HG03521 (cell line): ENCODE measurements around the gene THTPA.
"Not testable (repeated sequence)": the region's sequence is repeated elsewhere in the genome, so short reads cannot be mapped to it uniquely, and the experiment has no call there.

ENCODE experiments used
- ATAC-seq: cut with Tn5 transposase; IDR thresholded peaks from one replicate; pipeline ENCODE4 v1.9.1; 2021; ENCODE audit warnings: mild to moderate bottlenecking, moderate library complexity; ENCODE audit not compliant: unreplicated experiment

THTPA gene

DNA sequence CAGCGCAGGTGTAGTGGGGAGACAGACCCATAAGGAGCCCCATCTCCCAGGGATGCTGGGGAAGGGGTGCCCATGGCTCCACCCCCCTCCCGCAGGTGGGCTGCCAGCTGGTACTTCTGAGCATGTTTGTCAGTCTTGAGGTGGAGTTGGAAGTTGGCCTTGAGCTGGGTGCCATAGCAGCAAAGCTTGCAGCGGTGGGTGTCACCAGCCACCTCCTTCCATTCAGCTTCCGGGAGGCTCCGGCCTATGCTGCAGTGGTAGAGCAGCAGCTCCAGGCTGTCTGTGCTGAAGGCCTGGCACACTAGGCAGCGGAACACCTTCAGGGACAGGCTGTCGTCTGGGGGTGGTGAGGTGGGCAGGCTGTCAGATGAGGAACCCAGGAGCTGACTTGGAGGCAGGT, 23.4 kb upstream of the THTPA start:
- no peak for ATAC-seq

- ATAC-seq = no peak
Measured at GRCh38 chr14:23533652-23534435, 22.2 kb upstream of the THTPA start.

GRCh38 chr14:23535943-23536342, 20.1 kb upstream of the THTPA start:
- ATAC-seq = no peak

- ATAC-seq = no peak
Measured at GRCh38 chr14:23536494-23536893, 19.6 kb upstream of the THTPA start.

DNA sequence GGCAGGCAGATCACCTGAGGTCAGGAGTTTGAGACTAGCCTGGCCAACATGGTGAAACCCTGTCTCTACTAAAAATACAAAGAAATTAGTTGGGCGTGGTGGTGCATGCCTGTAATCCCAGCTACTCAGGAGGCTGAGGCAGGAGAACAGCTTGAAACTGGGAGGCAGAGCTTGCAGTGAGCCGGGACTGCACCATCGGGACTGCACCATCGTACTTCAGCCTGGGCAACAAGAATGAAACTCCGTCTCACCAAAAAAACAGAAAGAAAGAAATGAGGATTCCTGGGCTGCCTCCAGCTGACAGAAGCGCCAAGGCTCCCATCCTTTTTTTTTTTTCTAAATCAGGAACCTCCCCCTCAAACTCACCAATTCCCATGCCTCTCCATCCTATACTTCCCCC, 19.2 kb upstream of the THTPA start:
- ATAC-seq = not testable (repeated sequence)

DNA sequence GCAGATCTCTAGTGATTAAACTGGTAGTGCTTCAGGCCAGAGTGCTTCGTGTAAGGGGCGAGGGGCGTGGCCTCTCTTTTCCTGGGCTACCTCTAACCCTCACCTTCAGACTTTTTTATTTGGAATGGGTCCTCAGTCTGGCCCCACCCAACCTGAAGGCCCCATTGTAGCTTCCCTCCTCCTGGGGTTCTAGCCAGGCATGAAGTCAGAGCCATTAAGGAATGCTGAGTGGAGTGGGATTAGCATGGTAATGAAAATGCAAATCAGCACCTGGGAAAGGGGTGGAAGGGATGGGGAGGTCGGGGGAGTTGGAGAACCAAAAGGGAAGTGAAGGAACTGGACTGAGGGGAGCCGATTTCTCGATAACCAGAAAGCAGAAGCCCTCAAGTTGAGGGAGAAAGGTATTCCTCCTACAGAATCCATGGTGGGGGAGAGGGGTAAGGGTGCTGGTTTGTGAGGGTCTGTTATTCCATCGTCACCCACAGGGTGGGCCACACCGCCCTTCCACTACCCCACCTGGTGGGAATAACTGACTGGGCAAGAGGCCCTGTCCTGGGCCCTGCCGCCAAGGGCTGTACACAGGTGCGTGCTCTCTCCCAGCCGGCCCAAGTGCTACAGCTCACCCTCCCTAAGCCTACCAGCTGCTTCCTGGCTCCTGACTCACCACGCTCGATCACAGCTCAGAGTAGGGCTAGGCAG, 18.6 kb upstream of the THTPA start:
- no peak for ATAC-seq

DNA sequence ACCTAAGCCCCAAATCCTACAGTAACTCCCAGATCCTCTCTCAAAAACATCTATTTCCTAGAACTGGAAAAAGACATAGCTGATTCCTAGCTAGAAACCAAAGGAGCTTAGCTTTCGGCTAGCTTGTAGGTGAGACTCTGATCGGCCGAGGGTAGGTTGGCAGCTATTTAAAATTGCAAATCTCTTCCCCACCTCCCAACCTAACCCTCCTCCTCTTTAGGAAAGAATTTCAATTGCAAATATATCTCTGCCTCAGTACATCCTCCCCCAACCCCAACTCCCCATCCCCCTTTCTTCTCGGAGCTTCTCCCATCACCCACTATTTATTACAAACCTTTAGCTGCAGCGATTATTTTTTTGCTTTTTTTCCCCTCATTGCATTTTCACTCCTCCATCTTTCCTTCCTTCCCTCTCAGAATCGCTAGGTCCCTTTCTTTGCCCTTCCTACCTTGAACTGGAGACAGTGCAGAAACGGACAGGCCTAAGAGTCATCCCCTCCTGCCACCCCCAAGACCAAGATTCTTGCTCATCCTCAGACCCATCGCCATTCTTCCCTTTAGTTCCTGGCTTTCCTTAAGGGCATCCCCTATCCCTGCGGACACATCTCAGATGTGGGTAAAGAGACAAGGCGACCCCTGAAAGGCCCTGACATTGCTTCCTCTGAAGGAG, 17.9 kb upstream of the THTPA start:
- no peak for ATAC-seq

DNA sequence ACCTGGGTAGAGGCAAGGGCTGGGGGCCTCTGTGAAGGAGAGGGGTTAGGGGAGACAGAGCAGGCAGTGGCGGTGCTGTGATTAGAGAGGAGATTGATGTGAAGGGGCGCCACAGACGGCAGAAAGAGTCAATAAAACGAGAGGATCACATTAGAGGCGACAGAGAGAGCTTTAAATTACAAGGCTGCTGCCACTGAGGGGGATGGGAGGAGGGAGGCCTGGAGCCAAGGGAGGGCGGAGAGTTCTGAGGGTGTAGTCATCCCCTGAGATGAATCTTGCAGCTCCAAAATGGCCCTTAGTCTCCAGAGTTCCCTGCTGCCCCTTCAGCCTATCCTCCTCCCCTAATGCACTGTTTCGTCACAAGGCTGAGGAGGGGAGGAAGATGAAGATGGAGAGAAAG, 17.3 kb upstream of the THTPA start:
- no peak for ATAC-seq

- no peak for ATAC-seq
Measured at GRCh38 chr14:23539248-23540140, 16.6 kb upstream of the THTPA start.

DNA sequence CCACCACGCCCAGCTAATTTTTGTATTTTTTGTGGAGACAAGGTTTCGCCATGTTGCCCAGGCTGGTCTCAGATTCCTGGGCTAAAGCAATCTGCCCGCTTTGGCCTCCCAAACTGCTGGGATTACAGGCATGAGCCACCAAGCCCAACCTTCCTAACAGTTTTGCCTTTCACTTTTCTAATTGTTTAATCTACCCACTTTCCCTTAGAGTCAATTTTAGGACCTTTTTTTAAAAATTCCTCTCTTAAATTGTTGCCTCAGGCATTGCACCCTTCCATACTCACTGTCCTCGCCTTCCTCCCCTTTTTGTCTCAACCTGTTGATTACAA, 16.0 kb upstream of the THTPA start:
- no peak for ATAC-seq

DNA sequence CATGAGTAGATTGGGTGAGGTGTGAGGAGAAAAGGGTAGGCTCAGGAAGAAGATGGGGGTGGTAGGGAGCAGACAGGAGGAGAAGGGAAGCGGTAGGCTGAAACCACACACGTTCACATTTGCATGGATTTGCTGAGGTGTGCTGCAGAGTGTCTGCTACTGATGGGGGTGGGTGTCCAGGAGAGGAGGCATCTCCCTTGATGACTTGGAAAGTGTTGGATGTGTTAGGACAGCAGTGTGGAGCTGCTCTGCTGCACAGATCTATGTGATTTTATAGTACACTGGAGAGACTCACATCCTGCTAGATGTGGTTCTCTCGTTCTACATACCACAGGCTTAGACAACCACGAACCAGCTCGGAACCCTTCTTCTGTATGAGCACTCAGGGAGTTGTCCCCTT, 13.8 kb upstream of the THTPA start:
- no peak for ATAC-seq

- no peak for ATAC-seq
Measured at GRCh38 chr14:23543403-23543802, 12.7 kb upstream of the THTPA start.

- ATAC-seq = no peak
Measured at GRCh38 chr14:23544511-23545447, 11.3 kb upstream of the THTPA start.

DNA sequence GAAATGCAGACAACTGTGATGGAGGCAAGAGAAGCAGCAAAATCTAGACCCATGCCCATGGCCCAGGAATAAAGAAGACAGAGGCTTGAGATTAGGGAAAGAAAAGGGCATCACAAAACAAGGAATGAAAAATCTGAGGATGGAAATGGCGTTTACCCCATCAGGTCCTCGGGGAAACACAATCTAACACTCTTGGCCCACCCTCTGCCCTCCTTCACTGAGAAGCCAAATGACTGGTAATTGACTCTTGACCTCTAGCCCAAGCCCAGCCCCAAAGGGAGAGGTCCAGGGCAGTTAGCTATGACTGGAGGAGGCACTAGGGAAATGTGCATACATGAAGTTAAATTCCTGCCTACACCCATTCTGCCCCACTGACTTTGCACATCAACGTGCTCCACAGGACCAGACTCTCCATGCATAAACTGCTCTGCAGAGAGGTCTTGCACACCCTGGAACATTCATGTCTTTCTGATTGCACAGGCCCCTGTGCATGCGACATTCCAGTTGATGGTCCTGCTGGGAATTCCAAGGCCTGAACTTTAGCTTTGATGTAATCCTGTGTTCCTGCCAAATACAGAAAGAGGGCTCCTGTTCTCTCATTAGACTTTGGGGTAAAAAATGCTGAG, 10.2 kb upstream of the THTPA start:
- no peak for ATAC-seq

DNA sequence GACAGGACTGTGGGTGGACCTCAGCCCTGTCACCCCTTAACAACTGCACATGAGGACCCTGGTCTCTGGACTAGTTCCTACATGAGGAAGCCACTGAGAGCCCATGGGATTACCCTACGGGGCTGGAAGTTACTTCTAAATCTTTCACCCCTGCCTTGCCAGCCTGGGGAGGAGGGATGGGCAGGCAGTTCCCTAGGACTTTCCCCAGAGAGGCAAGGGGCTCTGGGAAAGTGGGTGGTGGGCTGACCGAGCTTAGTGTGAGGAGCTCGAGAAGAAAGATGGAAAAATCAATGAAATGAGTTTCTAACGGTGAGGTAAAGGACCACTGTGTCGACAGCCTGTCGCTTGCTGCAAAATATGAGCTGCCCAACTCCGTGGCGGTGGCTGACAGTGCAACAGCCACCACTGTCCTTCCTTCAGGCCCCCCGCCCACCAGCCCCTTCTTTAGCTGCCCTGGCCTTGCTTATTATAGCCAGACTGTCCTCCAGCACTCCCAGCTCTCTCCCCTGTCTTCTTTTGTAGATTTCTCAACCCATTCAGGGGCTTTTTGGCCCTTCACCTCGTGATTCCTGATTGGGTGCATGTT, 9.5 kb upstream of the THTPA start:
- ATAC-seq = no peak

DNA sequence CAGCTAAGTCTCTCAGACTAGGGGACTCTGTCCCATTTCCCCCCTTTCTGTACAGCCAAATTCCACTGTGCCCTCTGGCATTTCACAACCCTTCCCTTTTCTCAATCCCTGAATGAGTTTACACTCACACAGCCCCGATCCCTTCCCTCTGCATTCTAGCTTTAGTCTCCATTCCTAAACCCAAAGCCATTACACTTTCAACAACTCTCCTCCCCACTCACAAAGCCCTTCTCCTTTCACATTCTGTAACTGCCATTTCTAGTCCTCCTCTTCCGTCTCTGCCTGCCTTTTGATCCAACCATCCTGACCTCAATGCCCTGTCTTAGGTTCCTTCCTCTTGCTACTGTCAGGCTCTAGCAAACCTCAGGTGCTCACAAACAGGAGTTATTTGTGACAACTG, 8.1 kb upstream of the THTPA start:
- ATAC-seq = no peak

DNA sequence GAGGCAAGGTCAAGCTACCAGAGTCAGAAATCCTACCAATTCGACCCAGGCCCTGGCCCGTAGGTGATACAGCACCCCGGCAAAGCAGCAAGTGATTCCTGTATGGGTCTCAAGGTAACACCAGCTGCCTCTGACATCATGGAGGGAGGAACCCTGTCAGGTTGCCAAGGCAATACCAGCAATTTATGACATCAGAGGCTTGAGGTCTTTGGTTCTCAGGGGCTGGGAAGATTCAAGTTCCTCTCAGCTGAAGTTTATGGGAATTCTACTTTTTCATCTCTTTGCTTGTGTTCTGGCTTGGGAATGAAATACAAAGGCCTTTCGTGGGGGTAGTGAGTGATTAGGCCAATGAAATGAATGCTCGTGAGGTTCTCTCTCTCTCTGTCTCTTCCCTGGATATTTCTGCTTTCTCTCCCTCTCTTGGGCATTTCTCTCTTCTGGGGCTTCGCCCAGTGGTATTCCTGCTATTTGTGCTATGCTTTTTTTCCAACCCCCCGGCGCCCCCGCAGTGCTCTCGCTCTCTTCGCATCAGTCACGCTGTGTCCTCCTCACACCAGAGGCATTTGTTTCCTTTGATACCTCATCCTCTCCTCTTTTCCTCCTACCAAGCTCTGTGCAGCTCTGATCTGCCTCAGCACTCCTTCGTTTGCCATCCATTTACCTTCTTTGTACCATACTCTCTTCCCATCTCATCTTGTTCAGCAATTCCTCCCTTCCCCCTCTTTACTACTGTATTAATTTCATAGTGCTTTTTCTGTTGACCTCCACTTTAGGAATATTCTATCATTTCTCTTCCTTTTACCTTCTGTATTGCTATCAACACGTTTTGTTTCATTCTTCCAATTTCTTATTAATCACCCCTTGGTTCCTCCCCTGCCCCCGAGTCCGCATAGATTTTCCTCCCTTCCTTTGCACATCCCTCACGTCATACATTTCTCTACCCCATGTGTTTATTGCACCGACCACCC, 7.4 kb upstream of the THTPA start:
- no peak for ATAC-seq
